NCI-H1105 treated with DMSO at 0.1 percent for 48 hours (cell line): Measurements from ENCODE around the gene ZNF627.
A peak's percentile ranks its signal among the peaks of the same experiment; 100 is the strongest.
"Not testable (repeated sequence)": the region's sequence is repeated elsewhere in the genome, so short reads cannot be mapped to it uniquely, and the experiment has no call there.

Source experiments
- DNase-seq: peaks from one replicate; lab custom pipeline; 2025; lab: John Stamatoyannopoulos, UW

The ZNF627 gene

GRCh38 chr19:11597202-11598102, at the start of gene ZNF627:
Gene ZNF627 (plus strand): TSS chr19:11597483. CDS start chr19:11597628, 145 bp downstream.
- peak; percentile 97 for DNase-seq

DNA sequence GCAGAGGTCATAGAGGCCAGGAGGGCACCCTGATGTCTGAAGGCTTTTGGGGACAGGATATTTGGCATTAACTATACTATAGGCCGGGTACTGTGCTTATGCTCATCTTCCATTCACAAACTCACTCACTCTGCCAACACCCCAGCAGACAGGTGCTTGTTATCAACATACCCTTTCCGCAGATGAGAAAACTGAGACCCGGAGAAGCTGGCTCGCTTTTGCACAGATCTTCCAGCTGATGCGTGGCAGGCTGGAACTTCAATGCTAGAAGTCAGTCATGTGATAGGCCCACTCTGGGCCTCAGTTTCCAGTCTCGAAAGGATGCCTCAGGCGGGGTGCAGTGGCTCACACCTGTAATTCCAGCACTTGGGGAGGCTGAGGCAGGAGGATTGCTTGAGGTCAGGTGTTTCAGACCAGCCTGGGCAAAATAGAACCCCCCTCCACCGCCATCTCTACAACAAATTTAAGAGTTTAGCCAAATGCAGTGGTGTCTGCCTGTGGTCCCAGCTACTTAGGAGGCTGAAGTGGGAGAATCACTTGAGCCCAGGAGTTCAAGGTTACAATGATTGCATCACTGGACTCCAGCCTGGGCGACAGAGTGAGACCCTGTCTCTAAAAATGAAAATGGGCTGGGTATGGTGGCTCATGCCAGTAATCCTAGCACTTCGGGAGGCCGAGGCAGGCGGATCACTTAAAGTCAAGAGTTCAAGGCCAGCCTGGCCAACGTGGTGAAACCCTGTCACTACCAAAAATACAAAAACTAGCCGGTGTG, 49.2 kb upstream of the ZNF627 start:
- no peak for DNase-seq

DNA sequence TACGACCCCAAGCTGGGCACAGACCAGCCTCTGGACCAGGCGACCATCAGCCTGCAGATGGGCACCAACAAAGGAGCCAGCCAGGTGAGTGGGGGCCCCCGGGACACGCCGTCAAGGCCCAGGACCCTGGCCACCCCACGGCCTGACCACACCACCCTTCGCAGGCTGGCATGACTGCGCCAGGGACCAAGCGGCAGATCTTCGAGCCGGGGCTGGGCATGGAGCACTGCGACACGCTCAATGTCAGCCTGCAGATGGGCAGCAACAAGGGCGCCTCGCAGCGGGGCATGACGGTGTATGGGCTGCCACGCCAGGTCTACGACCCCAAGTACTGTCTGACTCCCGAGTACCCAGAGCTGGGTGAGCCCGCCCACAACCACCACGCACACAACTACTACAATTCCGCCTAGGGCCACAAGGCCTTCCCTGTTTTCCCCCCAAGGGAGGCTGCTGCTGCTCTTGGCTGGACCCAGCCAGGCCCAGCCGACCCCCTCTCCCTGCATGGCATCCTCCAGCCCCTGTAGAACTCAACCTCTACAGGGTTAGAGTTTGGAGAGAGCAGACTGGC, 47.8 kb upstream of the ZNF627 start:
- DNase-seq: no peak

DNA sequence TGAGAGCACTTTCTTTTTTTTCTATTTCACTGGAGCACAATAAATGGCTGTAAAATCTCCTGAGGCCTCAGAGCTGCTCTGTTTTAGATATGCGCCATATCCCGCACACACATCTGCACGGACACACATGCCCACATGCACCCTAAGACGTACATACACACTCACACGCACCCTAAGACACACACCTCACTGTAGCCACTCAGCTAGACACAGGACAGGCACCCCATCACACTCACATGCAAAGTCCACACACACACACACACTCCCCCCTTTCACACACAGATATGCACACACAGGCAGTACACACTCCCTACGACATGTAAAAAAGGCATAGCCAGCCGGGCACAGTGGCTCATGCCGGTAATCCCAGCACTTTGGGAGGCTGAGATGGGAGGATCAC, 47.0 kb upstream of the ZNF627 start:
- DNase-seq: no peak

GRCh38 chr19:11551603-11552235, 45.6 kb upstream of the ZNF627 start:
- no peak for DNase-seq

GRCh38 chr19:11552666-11553372, 44.5 kb upstream of the ZNF627 start:
- no peak for DNase-seq

DNA sequence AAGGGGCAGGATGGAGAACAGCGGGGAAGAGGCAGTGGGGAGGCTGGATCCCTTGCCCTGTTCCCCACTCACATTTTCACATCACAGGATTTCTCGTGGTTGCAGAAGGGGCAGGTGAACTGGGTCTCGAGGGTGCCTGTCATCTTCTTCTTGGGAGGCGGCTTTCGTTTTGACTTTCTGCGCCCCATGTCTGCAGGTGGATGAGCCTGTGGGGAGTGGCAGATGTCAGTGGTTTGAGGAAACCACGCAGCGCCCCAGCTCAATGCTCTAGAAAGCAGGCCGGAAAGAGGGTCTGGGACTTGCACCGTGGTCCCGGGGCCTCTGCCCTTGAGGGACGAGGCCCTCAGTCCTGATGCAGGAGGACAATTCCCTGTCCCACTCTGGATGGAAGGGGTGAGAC, 43.1 kb upstream of the ZNF627 start:
- DNase-seq: no peak

GRCh38 chr19:11555246-11555645, 42.0 kb upstream of the ZNF627 start:
- DNase-seq: no peak

- no peak for DNase-seq
These were observed 40.5 kb upstream of the ZNF627 start for GRCh38 chr19:11556634-11557420.

DNA sequence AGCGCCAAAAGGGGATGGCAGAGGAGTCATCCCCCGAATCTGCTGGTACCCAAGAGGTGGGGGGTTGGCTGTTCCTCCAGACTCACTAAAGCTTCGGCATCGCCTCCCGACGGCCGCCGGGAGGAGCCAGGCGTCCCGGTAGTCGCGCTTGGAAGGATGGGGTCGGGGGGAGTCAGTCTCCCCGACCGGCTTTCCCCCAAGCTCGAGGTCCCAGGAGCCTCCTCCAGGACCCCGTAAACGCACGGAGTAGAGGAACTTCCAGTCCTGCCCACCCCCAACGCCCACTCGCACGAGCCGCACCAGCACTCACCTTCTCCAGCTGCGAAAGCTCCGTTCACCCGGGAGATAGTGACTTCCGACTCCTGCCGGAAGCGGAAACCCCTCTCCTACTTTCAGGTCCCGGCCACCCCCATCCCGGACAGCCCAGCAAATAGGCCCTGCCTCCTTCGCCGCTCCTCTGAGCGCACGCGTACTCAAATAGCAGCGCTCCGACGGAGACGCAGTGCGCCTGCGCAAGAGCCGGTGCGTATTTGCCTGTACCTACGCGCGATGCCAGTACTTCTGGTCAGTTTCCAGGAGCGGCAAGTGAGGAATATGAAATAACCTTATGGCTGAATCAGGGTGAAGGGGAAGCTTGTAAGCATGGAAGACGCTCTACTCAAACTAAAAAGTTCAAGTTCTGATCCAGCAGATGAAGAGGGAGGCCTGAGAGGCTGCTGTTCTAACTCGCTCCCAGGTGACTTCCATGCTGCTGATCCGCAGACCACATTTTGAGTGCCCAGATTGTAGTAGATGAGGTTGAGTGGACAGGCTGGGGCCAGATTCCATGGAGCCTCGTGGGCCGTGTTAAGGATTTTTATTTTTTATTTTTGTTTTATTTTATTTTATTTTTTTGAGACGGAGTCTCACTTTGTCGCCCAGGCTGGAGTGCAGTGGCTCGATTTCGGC, 38.1 kb upstream of the ZNF627 start, which contains the start of gene ELOF1:
TSS of gene ELOF1 (minus strand) at position 350 of the 948 bp plus-strand sequence. CDS start 4,883 bp downstream, outside the sequence.
- DNase-seq: peak; percentile 97

DNA sequence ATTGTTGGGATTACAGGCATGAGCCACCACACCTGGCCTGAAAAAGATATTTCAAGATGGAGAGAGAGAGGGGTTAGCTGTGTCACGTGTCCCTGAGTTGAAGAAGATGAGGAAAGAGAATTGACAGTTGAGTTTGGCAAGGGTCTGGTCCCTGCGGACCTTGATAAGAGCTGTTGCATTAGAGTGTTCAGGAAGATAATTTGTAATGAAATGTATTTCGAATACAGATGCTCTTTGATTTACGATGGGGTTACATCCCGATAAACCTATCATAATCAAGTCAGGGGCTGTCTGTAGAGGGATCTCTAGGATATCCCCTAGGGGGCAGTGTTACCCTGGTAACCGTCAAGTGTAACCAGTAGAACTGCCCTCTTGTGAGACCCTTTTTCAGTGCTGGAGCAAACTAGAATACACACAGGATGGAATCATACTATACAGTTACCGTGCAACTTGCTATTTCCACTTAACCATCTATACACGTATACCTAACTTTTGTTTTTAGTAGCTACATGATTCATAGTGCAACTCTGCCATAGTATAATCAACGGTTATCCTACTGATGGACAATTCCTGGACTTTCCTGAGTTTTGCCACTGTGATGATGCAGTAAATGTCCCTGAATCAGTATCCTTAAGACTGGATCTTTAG, 36.8 kb upstream of the ZNF627 start:
- peak; percentile 76 for DNase-seq

DNA sequence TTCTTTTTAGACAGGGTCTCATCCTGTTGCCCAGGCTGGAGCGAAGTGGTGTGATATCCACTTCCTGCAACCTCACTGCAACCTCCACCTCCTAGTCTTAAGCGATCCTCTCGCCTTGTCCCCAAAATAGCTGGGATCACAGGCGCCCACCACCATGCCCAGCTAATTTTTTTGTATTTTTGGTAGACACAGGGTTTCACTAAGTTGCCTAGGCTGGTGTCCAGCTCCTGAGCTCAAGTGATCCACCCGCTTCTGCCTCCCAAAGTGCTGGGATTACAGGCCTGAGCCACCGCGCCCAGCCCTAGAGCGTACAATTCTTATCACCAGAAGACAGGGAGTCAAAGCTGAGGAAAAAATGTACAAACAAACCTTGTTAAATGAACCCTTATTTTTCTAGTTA, 33.8 kb upstream of the ZNF627 start:
- DNase-seq: no peak

DNA sequence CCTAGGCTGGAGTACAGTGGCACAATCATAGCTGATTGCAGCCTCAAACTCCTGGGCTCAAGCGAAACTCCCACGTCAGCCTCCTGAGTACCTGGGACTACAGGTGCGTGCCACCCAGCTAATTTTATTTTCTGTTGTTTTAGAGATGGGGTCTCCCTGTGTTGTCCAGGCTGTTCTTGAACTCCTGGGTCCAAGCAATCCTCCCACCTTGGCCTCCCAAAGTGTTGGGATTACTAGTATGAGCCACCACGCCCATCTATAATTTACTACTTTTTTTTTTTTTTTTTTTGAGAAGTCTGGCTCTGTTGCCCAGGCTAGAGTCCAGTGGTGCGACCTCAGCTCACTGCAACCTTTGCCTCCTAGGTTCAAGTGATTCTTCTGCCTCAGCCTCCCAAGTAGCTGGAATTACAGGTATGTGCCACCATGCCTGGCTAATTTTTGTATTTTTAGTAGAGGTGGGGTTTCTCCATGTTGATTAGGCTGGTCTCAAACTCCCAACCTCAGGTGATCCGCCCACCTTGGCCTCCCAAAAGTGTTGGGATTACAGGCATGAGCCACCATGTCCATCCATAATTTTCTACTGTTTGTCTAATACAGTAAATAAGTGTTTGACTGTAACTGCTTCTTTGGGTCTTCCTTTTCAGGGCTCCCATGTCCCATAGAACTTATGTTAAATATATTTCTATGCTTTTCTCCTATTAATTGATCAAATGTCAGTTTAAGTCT, 33.0 kb upstream of the ZNF627 start:
- not testable (repeated sequence) for DNase-seq

GRCh38 chr19:11565649-11565980, 31.7 kb upstream of the ZNF627 start:
- not testable (repeated sequence) for DNase-seq

- no peak for DNase-seq
These were observed 31.1 kb upstream of the ZNF627 start for GRCh38 chr19:11566164-11566563.

- peak; percentile 11 for DNase-seq
These were observed 27.2 kb upstream of the ZNF627 start for GRCh38 chr19:11570039-11570462.

DNA sequence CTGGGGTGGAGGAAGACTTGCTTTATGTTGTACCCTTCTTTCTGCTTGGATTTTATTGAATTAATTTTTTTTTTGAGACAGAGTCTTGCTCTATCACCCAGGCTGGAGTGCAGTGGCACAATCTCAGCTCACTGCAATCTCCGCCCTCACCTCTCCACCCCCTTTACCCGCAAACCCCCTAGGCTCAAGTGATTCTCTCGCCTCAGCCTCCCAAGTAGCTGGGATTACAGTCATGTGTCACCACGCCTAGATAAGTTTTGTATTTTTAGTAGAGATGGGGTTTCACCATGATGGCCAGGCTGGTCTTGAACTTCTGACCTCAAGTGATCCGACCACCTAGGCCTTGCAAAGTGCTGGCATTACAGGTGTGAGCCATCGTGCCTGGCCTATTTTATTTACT, 23.9 kb upstream of the ZNF627 start:
- DNase-seq: not testable (repeated sequence)

GRCh38 chr19:11573763-11574162, 23.5 kb upstream of the ZNF627 start:
- DNase-seq: not testable (repeated sequence)
